Measurements from ENCODE around the gene SGO2.

The SGO2 gene

DNA sequence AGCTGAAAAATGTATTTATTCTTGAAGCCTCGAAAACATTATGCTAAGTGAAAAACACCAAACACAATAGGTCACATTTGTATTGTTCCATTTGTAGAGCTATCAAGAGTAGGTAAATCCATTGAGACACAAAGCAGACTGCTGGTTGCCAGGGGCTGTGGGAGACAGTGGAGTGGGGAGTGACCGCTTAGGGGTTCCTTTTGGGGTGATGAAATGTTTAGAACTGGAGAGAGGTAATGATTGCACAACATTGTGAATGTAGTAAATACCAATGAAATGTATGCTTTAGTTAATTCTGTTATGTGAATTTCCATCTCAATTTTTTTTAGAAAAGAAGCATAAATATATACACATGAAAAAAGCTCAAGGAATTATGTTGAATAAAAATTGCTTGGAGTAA lies 32.0 kb upstream of the SGO2 start:
- Histone ChIP-seq H3K9ac (ENCODE audit: low read depth, low read length) (no peak overlapping the region), H3K27ac (ENCODE audit: low read depth, low read length) (no peak overlapping the region), H3K9me3 (ENCODE audit: control insufficient read depth, insufficient read depth, low read length) (no peaks in the 10 kb centered on the region; the same call in 1 of the 2 replicates), H3K27me3 (ENCODE audit: control insufficient read depth, insufficient read depth, low read length) (no peaks in the 10 kb centered on the region), H3K4me3 (ENCODE audit: low read depth, low read length) (no peak overlapping the region), H3K4me1 (ENCODE audit: control insufficient read depth, insufficient read depth, low read length) (no peaks in the 10 kb centered on the region), H3K36me3 (ENCODE audit: control insufficient read depth, insufficient read depth, low read length) (no peaks in the 10 kb centered on the region)

GRCh38 chr2:200496696-200497095 lies 29.3 kb upstream of the SGO2 start:
- no peaks in the 10 kb centered on the region for H3K36me3 ChIP-seq (ENCODE audit: control insufficient read depth, insufficient read depth, low read length)

DNA sequence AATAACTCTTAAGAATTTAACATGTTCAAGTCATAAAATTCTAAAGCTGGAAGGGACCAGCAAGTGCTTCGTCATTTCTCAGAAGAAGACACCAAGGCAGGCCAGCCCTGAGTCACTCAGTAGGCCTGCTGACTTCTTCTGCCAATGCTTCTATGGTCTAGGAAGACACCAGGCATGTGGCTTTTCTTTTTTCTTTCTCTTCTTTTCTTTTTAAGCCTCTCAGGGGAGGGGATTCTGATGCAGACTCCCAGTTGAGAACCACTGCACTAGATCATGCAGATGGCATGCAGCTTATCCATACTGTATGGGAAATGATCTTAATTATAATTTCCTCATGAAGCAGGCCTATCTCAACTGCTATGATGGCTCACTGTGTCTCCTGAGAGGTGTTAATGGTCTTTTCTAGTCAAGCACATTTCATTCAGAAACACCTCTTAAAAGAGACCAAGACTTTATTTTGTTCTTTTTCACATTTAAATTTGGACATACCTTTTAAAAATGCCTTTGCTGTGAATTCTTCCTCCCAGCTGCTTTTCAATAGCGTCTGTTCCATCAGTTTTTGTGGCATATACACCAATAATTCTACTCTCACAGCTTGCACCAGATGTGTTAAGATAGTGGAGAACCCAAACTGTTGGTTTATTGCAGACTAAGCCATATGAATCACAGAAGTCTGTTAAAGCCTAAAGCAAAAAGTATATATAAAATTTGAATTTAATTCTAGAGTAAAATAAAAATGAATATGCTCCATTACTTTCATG lies 27.4 kb upstream of the SGO2 start:
- H3K9ac ChIP-seq (ENCODE audit: low read depth, low read length) = no peak overlapping the region
- no peak overlapping the region for H3K27ac ChIP-seq (ENCODE audit: low read depth, low read length)
- H3K27me3 ChIP-seq (ENCODE audit: control insufficient read depth, insufficient read depth, low read length) = no peaks in the 10 kb centered on the region
- no peaks in the 10 kb centered on the region for H3K36me3 ChIP-seq (ENCODE audit: control insufficient read depth, insufficient read depth, low read length)
- no peaks in the 10 kb centered on the region for H3K9me3 ChIP-seq (ENCODE audit: control insufficient read depth, insufficient read depth, low read length)
- H3K4me3 ChIP-seq (ENCODE audit: low read depth, low read length) = no peak overlapping the region
- H3K4me1 ChIP-seq (ENCODE audit: control insufficient read depth, insufficient read depth, low read length) = no peaks in the 10 kb centered on the region

More at GRCh38 chr2:200496696-200497095, 29.3 kb upstream of the SGO2 start:
- Histone ChIP-seq H3K27ac (ENCODE audit: low read depth, low read length) (no peak overlapping the region), H3K4me1 (ENCODE audit: control insufficient read depth, insufficient read depth, low read length) (no peaks in the 10 kb centered on the region), H3K9me3 (ENCODE audit: control insufficient read depth, insufficient read depth, low read length) (no peaks in the 10 kb centered on the region), H3K27me3 (ENCODE audit: control insufficient read depth, insufficient read depth, low read length) (no peaks in the 10 kb centered on the region), H3K4me3 (ENCODE audit: low read depth, low read length) (no peak overlapping the region), H3K9ac (ENCODE audit: low read depth, low read length) (no peak overlapping the region)

GRCh38 chr2:200502196-200502595 lies 23.8 kb upstream of the SGO2 start:
- Histone ChIP-seq H3K36me3 (ENCODE audit: control insufficient read depth, insufficient read depth, low read length) (no peaks in the 10 kb centered on the region), H3K27ac (ENCODE audit: low read depth, low read length) (no peak overlapping the region), H3K4me3 (ENCODE audit: low read depth, low read length) (no peak overlapping the region), H3K9ac (ENCODE audit: low read depth, low read length) (no peak overlapping the region), H3K4me1 (ENCODE audit: control insufficient read depth, insufficient read depth, low read length) (no peaks in the 10 kb centered on the region), H3K9me3 (ENCODE audit: control insufficient read depth, insufficient read depth, low read length) (no peaks in the 10 kb centered on the region), H3K27me3 (ENCODE audit: control insufficient read depth, insufficient read depth, low read length) (no peaks in the 10 kb centered on the region)

DNA sequence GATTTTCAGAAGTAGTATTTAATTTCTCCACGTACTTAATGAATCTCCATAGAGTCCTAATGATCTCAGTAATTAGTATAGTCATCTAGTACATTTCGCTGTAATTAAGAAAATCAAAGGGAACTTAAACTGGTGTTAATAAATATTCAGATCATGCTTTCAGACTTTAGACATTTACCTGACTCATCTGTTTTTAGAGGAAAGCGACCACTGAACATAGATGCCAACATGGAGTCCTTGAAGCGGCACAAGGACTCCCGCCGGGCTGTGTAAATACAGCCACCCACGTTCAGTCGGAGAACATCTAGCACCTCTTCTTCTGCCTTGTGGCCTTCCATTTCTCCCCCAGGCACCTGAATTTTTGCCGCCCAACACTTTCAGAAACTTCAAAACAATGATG lies 19.3 kb upstream of the SGO2 start:
- H3K4me1 ChIP-seq (ENCODE audit: control insufficient read depth, insufficient read depth, low read length) = peaks cover 5% of the 10 kb centered on the region; the same call in 1 of the 2 replicates
- no peaks in the 10 kb centered on the region for H3K9me3 ChIP-seq (ENCODE audit: control insufficient read depth, insufficient read depth, low read length)
- H3K9ac ChIP-seq (ENCODE audit: low read depth, low read length) = no peak overlapping the region

GRCh38 chr2:200507179-200507578 lies 18.8 kb upstream of the SGO2 start:
- Histone ChIP-seq H3K9ac (ENCODE audit: low read depth, low read length) (no peak overlapping the region), H3K27ac (ENCODE audit: low read depth, low read length) (no peak overlapping the region), H3K4me1 (ENCODE audit: control insufficient read depth, insufficient read depth, low read length) (peaks cover 5% of the 10 kb centered on the region; the same call in 1 of the 2 replicates), H3K36me3 (ENCODE audit: control insufficient read depth, insufficient read depth, low read length) (no peaks in the 10 kb centered on the region), H3K9me3 (ENCODE audit: control insufficient read depth, insufficient read depth, low read length) (no peaks in the 10 kb centered on the region), H3K4me3 (ENCODE audit: low read depth, low read length) (no peak overlapping the region), H3K27me3 (ENCODE audit: control insufficient read depth, insufficient read depth, low read length) (no peaks in the 10 kb centered on the region)

More for the DNA sequence above, 19.3 kb upstream of the SGO2 start:
- Histone ChIP-seq H3K27ac (ENCODE audit: low read depth, low read length) (no peak overlapping the region), H3K27me3 (ENCODE audit: control insufficient read depth, insufficient read depth, low read length) (no peaks in the 10 kb centered on the region), H3K36me3 (ENCODE audit: control insufficient read depth, insufficient read depth, low read length) (no peaks in the 10 kb centered on the region), H3K4me3 (ENCODE audit: low read depth, low read length) (no peak overlapping the region)

GRCh38 chr2:200509235-200509611 lies 16.8 kb upstream of the SGO2 start:
- peak overlapping the region; percentile 81 for H3K9ac ChIP-seq (ENCODE audit: low read depth, low read length)
- H3K27me3 ChIP-seq (ENCODE audit: control insufficient read depth, insufficient read depth, low read length) = peaks cover 5% of the 10 kb centered on the region; the same call in 1 of the 2 replicates
- no peaks in the 10 kb centered on the region for H3K36me3 ChIP-seq (ENCODE audit: control insufficient read depth, insufficient read depth, low read length)
- H3K9me3 ChIP-seq (ENCODE audit: control insufficient read depth, insufficient read depth, low read length) = no peaks in the 10 kb centered on the region
- H3K27ac ChIP-seq (ENCODE audit: low read depth, low read length) = peak overlapping the region; percentile 71
- H3K4me1 ChIP-seq (ENCODE audit: control insufficient read depth, insufficient read depth, low read length) = peaks cover 5% of the 10 kb centered on the region; the same call in 1 of the 2 replicates
- H3K4me3 ChIP-seq (ENCODE audit: low read depth, low read length) = peak overlapping the region; percentile 83

- H3K36me3 ChIP-seq (ENCODE audit: control insufficient read depth, insufficient read depth, low read length) = no peaks in the 10 kb centered on the region
- H3K27ac ChIP-seq (ENCODE audit: low read depth, low read length) = peak within 1 kb of the TSS; percentile 71
- no peaks in the 10 kb centered on the region for H3K9me3 ChIP-seq (ENCODE audit: control insufficient read depth, insufficient read depth, low read length)
- H3K4me1 ChIP-seq (ENCODE audit: control insufficient read depth, insufficient read depth, low read length) = peaks cover 5% of the 10 kb centered on the region; the same call in 1 of the 2 replicates
- peaks cover 5% of the 10 kb centered on the region; the same call in 1 of the 2 replicates for H3K27me3 ChIP-seq (ENCODE audit: control insufficient read depth, insufficient read depth, low read length)
- peak within 1 kb of the TSS; percentile 83 for H3K4me3 ChIP-seq (ENCODE audit: low read depth, low read length)
- peak within 1 kb of the TSS; percentile 81 for H3K9ac ChIP-seq (ENCODE audit: low read depth, low read length)
These were observed 16.2 kb upstream of the SGO2 start, which contains the start of gene KCTD18 for GRCh38 chr2:200509612-200510433. Gene KCTD18, minus strand, starts transcription at chr2:200510068. Its CDS starts 3,052 bp downstream, at chr2:200507016.

DNA sequence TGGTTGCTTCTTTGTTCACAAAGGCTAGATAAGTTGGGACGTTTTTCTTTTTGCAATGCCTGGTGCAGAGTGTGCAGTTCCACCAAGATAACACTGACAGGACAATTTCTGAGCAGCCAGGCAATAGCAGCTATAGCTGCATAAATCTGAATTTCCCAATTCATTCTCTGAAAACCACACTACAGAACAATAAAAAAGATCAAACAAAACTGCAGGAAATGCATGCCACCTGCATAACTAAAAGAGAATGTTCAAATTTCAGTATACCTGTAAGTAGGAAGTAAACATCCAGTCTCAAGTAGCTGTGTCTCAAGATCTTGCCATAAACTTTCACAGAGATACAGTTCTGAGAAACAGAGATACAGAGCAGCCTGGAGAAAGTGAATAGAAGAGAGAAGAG lies 10.9 kb upstream of the SGO2 start:
- Histone ChIP-seq H3K27me3 (ENCODE audit: control insufficient read depth, insufficient read depth, low read length) (peaks cover 5% of the 10 kb centered on the region; the same call in 1 of the 2 replicates), H3K4me1 (ENCODE audit: control insufficient read depth, insufficient read depth, low read length) (peaks cover 5% of the 10 kb centered on the region; the same call in 1 of the 2 replicates), H3K4me3 (ENCODE audit: low read depth, low read length) (no peak overlapping the region), H3K9me3 (ENCODE audit: control insufficient read depth, insufficient read depth, low read length) (no peaks in the 10 kb centered on the region), H3K36me3 (ENCODE audit: control insufficient read depth, insufficient read depth, low read length) (no peaks in the 10 kb centered on the region), H3K27ac (ENCODE audit: low read depth, low read length) (no peak overlapping the region), H3K9ac (ENCODE audit: low read depth, low read length) (no peak overlapping the region)

DNA sequence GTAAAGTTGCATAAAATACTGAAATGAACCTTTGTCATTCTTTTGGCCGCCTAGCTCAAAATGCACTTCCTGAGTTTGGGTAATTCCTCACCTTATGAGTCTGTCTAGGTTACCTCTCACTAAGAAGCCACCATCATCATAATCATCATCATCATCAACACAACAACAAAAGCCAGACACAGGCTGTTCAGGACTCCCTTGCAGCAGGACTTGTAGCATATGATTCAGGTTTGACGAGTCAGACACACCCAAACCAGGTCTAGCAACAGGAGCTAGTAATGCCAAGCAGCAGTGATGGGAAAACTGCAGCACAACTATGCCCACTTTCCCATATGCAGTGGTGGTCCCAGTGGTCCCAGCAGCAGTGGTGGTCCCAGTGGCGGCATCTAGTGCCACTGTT lies 2.8 kb upstream of the SGO2 start:
- peaks cover 12% of the 10 kb centered on the region; the same call in 1 of the 2 replicates for H3K27me3 ChIP-seq (ENCODE audit: control insufficient read depth, insufficient read depth, low read length)
- H3K4me3 ChIP-seq (ENCODE audit: low read depth, low read length) = no peak overlapping the region

GRCh38 chr2:200523604-200524003 lies 2.4 kb upstream of the SGO2 start:
- H3K4me1 ChIP-seq (ENCODE audit: control insufficient read depth, insufficient read depth, low read length) = peaks cover 8% of the 10 kb centered on the region
- H3K27me3 ChIP-seq (ENCODE audit: control insufficient read depth, insufficient read depth, low read length) = peaks cover 12% of the 10 kb centered on the region; the same call in 1 of the 2 replicates
- no peaks in the 10 kb centered on the region for H3K9me3 ChIP-seq (ENCODE audit: control insufficient read depth, insufficient read depth, low read length)
- no peaks in the 10 kb centered on the region for H3K36me3 ChIP-seq (ENCODE audit: control insufficient read depth, insufficient read depth, low read length)
- H3K27ac ChIP-seq (ENCODE audit: low read depth, low read length) = no peak overlapping the region
- H3K4me3 ChIP-seq (ENCODE audit: low read depth, low read length) = no peak overlapping the region
- H3K9ac ChIP-seq (ENCODE audit: low read depth, low read length) = no peak overlapping the region

More for the DNA sequence above, 2.8 kb upstream of the SGO2 start:
- Histone ChIP-seq H3K36me3 (ENCODE audit: control insufficient read depth, insufficient read depth, low read length) (no peaks in the 10 kb centered on the region), H3K27ac (ENCODE audit: low read depth, low read length) (no peak overlapping the region), H3K9me3 (ENCODE audit: control insufficient read depth, insufficient read depth, low read length) (no peaks in the 10 kb centered on the region), H3K4me1 (ENCODE audit: control insufficient read depth, insufficient read depth, low read length) (peaks cover 8% of the 10 kb centered on the region), H3K9ac (ENCODE audit: low read depth, low read length) (no peak overlapping the region)
